Measurements from ENCODE around the gene SH2D3A.
A peak's percentile ranks its signal among the peaks of the same experiment; 100 is the strongest.
"Not testable (repeated sequence)": the region's sequence is repeated elsewhere in the genome, so short reads cannot be mapped to it uniquely, and the experiment has no call there.

The SH2D3A gene

GRCh38 chr19:6790194-6791128 lies 23.2 kb upstream of the SH2D3A start:
- DNase-seq (ENCODE audit: low spot score), result no peak

- DNase-seq (ENCODE audit: low spot score), result no peak
Observed at GRCh38 chr19:6788896-6789295, 21.7 kb upstream of the SH2D3A start.

- no peak for DNase-seq (ENCODE audit: low spot score)
Observed at GRCh38 chr19:6787393-6787792, 20.2 kb upstream of the SH2D3A start.

- no peak for DNase-seq (ENCODE audit: low spot score)
Observed at GRCh38 chr19:6779206-6779605, 12.0 kb upstream of the SH2D3A start.

GRCh38 chr19:6778386-6778785 lies 11.2 kb upstream of the SH2D3A start:
- DNase-seq (ENCODE audit: low spot score), result no peak

GRCh38 chr19:6777434-6777833 lies 10.2 kb upstream of the SH2D3A start:
- DNase-seq (ENCODE audit: low spot score), result no peak

GRCh38 chr19:6776999-6777398 lies 9.8 kb upstream of the SH2D3A start:
- no peak for DNase-seq (ENCODE audit: low spot score)

- DNase-seq (ENCODE audit: low spot score), result not testable (repeated sequence)
Observed at GRCh38 chr19:6776045-6776444, 8.8 kb upstream of the SH2D3A start.

- DNase-seq (ENCODE audit: low spot score), result no peak
Observed at GRCh38 chr19:6774821-6775707, 7.8 kb upstream of the SH2D3A start.

- peak; percentile 40 for DNase-seq (ENCODE audit: low spot score)
Observed at GRCh38 chr19:6773323-6773931, 6.2 kb upstream of the SH2D3A start.

- DNase-seq (ENCODE audit: low spot score), result no peak
Observed at GRCh38 chr19:6772866-6773322, 5.7 kb upstream of the SH2D3A start.

- peak; percentile 83 for DNase-seq (ENCODE audit: low spot score)
Observed at GRCh38 chr19:6772028-6772865, 5.0 kb upstream of the SH2D3A start, which contains the start of gene VAV1. VAV1 (plus strand) TSS chr19:6772708; CDS start chr19:6772808, 100 bp downstream.

GRCh38 chr19:6771648-6772027 lies 4.4 kb upstream of the SH2D3A start:
- DNase-seq (ENCODE audit: low spot score), result not testable (repeated sequence)

- peak; percentile 27 for DNase-seq (ENCODE audit: low spot score)
Observed at GRCh38 chr19:6769006-6769619, 1.9 kb upstream of the SH2D3A start.

GRCh38 chr19:6768236-6768785 lies 1.1 kb upstream of the SH2D3A start:
- DNase-seq (ENCODE audit: low spot score), result no peak

- peak; percentile 71 for DNase-seq (ENCODE audit: low spot score)
Observed at GRCh38 chr19:6767081-6767356, 216 bp downstream of the SH2D3A start.

- no peak for DNase-seq (ENCODE audit: low spot score)
Observed at GRCh38 chr19:6766357-6767080, 716 bp downstream of the SH2D3A start.

GRCh38 chr19:6765738-6766356 lies 1.4 kb downstream of the SH2D3A start:
- no peak for DNase-seq (ENCODE audit: low spot score)

GRCh38 chr19:6762253-6762797 lies 4.9 kb downstream of the SH2D3A start:
- DNase-seq (ENCODE audit: low spot score), result not testable (repeated sequence)
